Measurements from ENCODE around the gene SCFD2. TPM values are rescaled to one million over a fixed set of nuclear protein-coding genes. Genes with fewer than 3 reads are reported as not detected.

SCFD2 gene
- polyA plus RNA-seq, 1 donor from 2014 or later = 5.0 TPM

- Histone ChIP-seq H3F3A (ENCODE audit: insufficient read depth, low read length, poor library complexity, severe bottlenecking) (no peaks in the 10 kb centered on the region), H3K9ac (ENCODE audit: low read length) (no peak overlapping the region), H3K27me3 (ENCODE audit: insufficient read depth, low read depth, low read length) (no peaks in the 10 kb centered on the region), H2AFZ (ENCODE audit: low read depth, low read length) (no peak overlapping the region), H3K4me2 (ENCODE audit: low read length) (no peak overlapping the region), H3K36me3 (ENCODE audit: insufficient read depth, low read length) (no peaks in the 10 kb centered on the region), H4K20me1 (ENCODE audit: insufficient read depth) (no peaks in the 10 kb centered on the region), H3K79me2 (replicated peaks; ENCODE audit: insufficient read depth, low read length) (no peaks in the 10 kb centered on the region), H3K9me3 (ENCODE audit: low read length) (no peaks in the 10 kb centered on the region), H3K4me3 (ENCODE audit: low read length) (no peak overlapping the region), H3K9me2 (ENCODE audit: insufficient read depth, low read length) (no peaks in the 10 kb centered on the region), H3K27ac (ENCODE audit: low read length) (no peak overlapping the region)
- no peak for TF ChIP-seq TAF1 (IDR thresholded peaks at IDR 0.05; ENCODE audit: low read depth)
- no peak for TF ChIP-seq EP300 (conservative IDR thresholded peaks at IDR 0.05; ENCODE audit: poor library complexity, severe bottlenecking)
- TF ChIP-seq EZH2 (IDR thresholded peaks at IDR 0.05; ENCODE audit: borderline replicate concordance, insufficient read depth, low read length, poor library complexity, severe bottlenecking) = no peak
- TF ChIP-seq POLR2AphosphoS5 (IDR thresholded peaks at IDR 0.05) = no peak
- TF ChIP-seq CTCF (IDR thresholded peaks at IDR 0.05; ENCODE audit: poor library complexity, severe bottlenecking) = no peak
- TF ChIP-seq REST (IDR thresholded peaks at IDR 0.05; ENCODE audit: borderline replicate concordance) = no peak
These were observed 434.6 kb downstream of the SCFD2 start for GRCh38 chr4:52931243-52931642.

GRCh38 chr4:52926196-52926974, 439.5 kb downstream of the SCFD2 start:
- Histone ChIP-seq H3K27ac (ENCODE audit: low read length) (no peak overlapping the region), H3K9me3 (ENCODE audit: low read length) (no peaks in the 10 kb centered on the region), H3F3A (ENCODE audit: insufficient read depth, low read length, poor library complexity, severe bottlenecking) (no peaks in the 10 kb centered on the region), H3K9ac (ENCODE audit: low read length) (no peak overlapping the region), H3K36me3 (ENCODE audit: insufficient read depth, low read length) (no peaks in the 10 kb centered on the region), H3K27me3 (ENCODE audit: insufficient read depth, low read depth, low read length) (no peaks in the 10 kb centered on the region), H3K79me2 (replicated peaks; ENCODE audit: insufficient read depth, low read length) (no peaks in the 10 kb centered on the region), H4K20me1 (ENCODE audit: insufficient read depth) (no peaks in the 10 kb centered on the region), H3K9me2 (ENCODE audit: insufficient read depth, low read length) (no peaks in the 10 kb centered on the region), H3K4me2 (ENCODE audit: low read length) (no peak overlapping the region), H3K4me3 (ENCODE audit: low read length) (no peak overlapping the region), H2AFZ (ENCODE audit: low read depth, low read length) (no peak overlapping the region)
- TF ChIP-seq SMC3 (conservative IDR thresholded peaks at IDR 0.05; ENCODE audit: poor library complexity) = no peak
- no peak for TF ChIP-seq POLR2AphosphoS5 (IDR thresholded peaks at IDR 0.05)
- no peak for TF ChIP-seq MXI1 (conservative IDR thresholded peaks at IDR 0.05; ENCODE audit: poor library complexity, severe bottlenecking)
- no peak for TF ChIP-seq EZH2 (IDR thresholded peaks at IDR 0.05; ENCODE audit: borderline replicate concordance, insufficient read depth, low read length, poor library complexity, severe bottlenecking)
- no peak for TF ChIP-seq TAF1 (IDR thresholded peaks at IDR 0.05; ENCODE audit: low read depth)
- no peak for TF ChIP-seq REST (IDR thresholded peaks at IDR 0.05; ENCODE audit: borderline replicate concordance)
- no peak for TF ChIP-seq EP300 (conservative IDR thresholded peaks at IDR 0.05; ENCODE audit: poor library complexity, severe bottlenecking)
- no peak for TF ChIP-seq CTCF (IDR thresholded peaks at IDR 0.05; ENCODE audit: poor library complexity, severe bottlenecking)
- TF ChIP-seq RAD21 (conservative IDR thresholded peaks at IDR 0.05) = no peak
